DND-41 (cell line): Measurements from ENCODE around the gene DCAF10.

Experiments
- ATAC-seq: fragments of 200-7000 bp; cut with Tn5 transposase; 3 replicates; pipeline ENCODE4 v1.9.1; 2021; ENCODE audit warnings: low read depth; ENCODE audit not compliant: insufficient read depth
- DNase-seq: peaks from one replicate; pipeline ENCODE4 v3.0.0-alpha.2; 2020
- H2AFZ ChIP-seq: 2 replicates; pipeline ENCODE4 v1.6.0; 2012; ENCODE audit warnings: low read depth, low read length
- H3K27ac ChIP-seq: 2 replicates; pipeline ENCODE4 v1.5.1; 2012; ENCODE audit warnings: low read length, inconsistent platforms
- H3K27me3 ChIP-seq: fragments of 200-600 bp; sonication (generic); 2 replicates; pipeline ENCODE4 v1.6.0; 2012; ENCODE audit warnings: low read length, mild to moderate bottlenecking, inconsistent platforms; ENCODE audit not compliant: insufficient read depth, poor library complexity
- H3K36me3 ChIP-seq: 2 replicates; pipeline ENCODE4 v1.5.1; 2012; ENCODE audit warnings: low read length, inconsistent platforms; ENCODE audit not compliant: insufficient read depth
- H3K4me1 ChIP-seq: 2 replicates; pipeline ENCODE4 v1.5.1; 2012; ENCODE audit warnings: mild to moderate bottlenecking, low read length; ENCODE audit not compliant: insufficient read depth
- H3K4me2 ChIP-seq: 2 replicates; pipeline ENCODE4 v1.6.0; 2012; ENCODE audit warnings: mild to moderate bottlenecking, moderate library complexity, low read length, inconsistent platforms; ENCODE audit not compliant: insufficient read depth
- H3K4me3 ChIP-seq, 2 experiments: fragments of 200-600 bp in 1 of 2; shearing (Covaris generic) in 1 of 2; 2 replicates each; pipeline ENCODE4 v1.5.1; 2012 to 2016; ENCODE audit warnings: inconsistent platforms in 2 of 2, low read length in 2 of 2, mild to moderate bottlenecking in 2 of 2, low read depth in 1 of 2, moderate library complexity in 1 of 2
- H3K79me2 ChIP-seq: 2 replicates; pipeline ENCODE4 v1.6.0; 2012; ENCODE audit warnings: low read length, inconsistent platforms; ENCODE audit not compliant: insufficient read depth
- H3K9ac ChIP-seq: 2 replicates; pipeline ENCODE4 v1.6.0; 2012; ENCODE audit warnings: low read depth, mild to moderate bottlenecking, inconsistent platforms, low read length, moderate library complexity
- H3K9me3 ChIP-seq: 2 replicates; pipeline ENCODE4 v1.5.1; 2012; ENCODE audit warnings: low read length, moderate library complexity, mild to moderate bottlenecking, inconsistent platforms; ENCODE audit not compliant: insufficient read depth, severe bottlenecking
- H4K20me1 ChIP-seq: 2 replicates; pipeline ENCODE4 v1.6.0; 2012; ENCODE audit warnings: low read length; ENCODE audit not compliant: insufficient read depth
- CTCF ChIP-seq: IDR thresholded peaks from 2 replicates; pipeline ENCODE4 v1.5.1; 2012; ENCODE audit warnings: borderline replicate concordance, low read length, moderate library complexity, mild to moderate bottlenecking; ENCODE audit not compliant: poor library complexity, severe bottlenecking; ENCODE audit errors: extremely low read depth
- EZH2 ChIP-seq: IDR thresholded peaks from 3 replicates; pipeline ENCODE4 v1.6.1; 2012; ENCODE audit warnings: borderline replicate concordance, low read depth, mild to moderate bottlenecking, moderate library complexity, low read length, inconsistent platforms; ENCODE audit not compliant: severe bottlenecking

Gene DCAF10

GRCh38 chr9:37905131-37905505, 104.5 kb downstream of the DCAF10 start:
- H3K27me3 ChIP-seq: no peaks in the 10 kb centered on the region
- H3K4me2 ChIP-seq: peak overlapping the region; percentile 83
- H2AFZ ChIP-seq: peak overlapping the region; percentile 87
- H3K4me3 ChIP-seq: peak overlapping the region; percentile 62 to 63; a peak in 3 of 4 replicates
- H3K36me3 ChIP-seq: peaks cover 4% of the 10 kb centered on the region; the same call in 1 of the 2 replicates
- no peaks in the 10 kb centered on the region for H3K9me3 ChIP-seq
- DNase-seq (no peak), ATAC-seq (no peak)
- H4K20me1 ChIP-seq: no peaks in the 10 kb centered on the region
- H3K9ac ChIP-seq: peak overlapping the region; percentile 69
- H3K27ac ChIP-seq: peak overlapping the region; percentile 77
- TF ChIP-seq EZH2 (no peak), CTCF (no peak)
- H3K4me1 ChIP-seq: peaks cover 31% of the 10 kb centered on the region
- H3K79me2 ChIP-seq: peaks cover 46% of the 10 kb centered on the region

DNA sequence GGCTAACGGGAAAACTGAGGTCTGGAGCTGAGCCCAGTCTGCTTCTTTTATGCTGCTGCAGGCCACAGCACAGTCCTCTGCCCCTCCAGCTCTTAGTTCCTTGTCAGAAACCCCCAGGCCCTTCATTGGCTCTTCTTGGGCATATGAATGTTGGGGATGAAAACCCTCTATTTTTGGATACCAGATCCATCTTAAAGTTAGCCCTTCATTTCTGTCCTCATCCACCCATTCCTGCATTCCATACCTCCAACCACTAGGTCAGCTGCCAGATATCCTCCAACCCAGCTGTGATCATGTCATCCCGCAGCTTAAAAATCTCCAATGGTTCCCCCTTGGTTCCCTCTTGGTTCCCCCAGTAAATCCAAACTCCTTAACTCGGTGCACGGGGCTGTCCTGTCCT, 105.2 kb downstream of the DCAF10 start:
- H3K27me3 ChIP-seq: no peaks in the 10 kb centered on the region
- TF ChIP-seq EZH2 (no peak), CTCF (no peak)
- no peaks in the 10 kb centered on the region for H4K20me1 ChIP-seq
- no peaks in the 10 kb centered on the region for H3K9me3 ChIP-seq
- no peak for ATAC-seq
- DNase-seq: no peak
- no peak overlapping the region for H3K9ac ChIP-seq
- no peak overlapping the region for H3K27ac ChIP-seq
- H3K4me1 ChIP-seq: peaks cover 31% of the 10 kb centered on the region
- H3K4me3 ChIP-seq: no peak overlapping the region
- no peaks in the 10 kb centered on the region for H3K36me3 ChIP-seq
- no peak overlapping the region for H3K4me2 ChIP-seq
- H3K79me2 ChIP-seq: peaks cover 40% of the 10 kb centered on the region
- H2AFZ ChIP-seq: no peak overlapping the region

DNA sequence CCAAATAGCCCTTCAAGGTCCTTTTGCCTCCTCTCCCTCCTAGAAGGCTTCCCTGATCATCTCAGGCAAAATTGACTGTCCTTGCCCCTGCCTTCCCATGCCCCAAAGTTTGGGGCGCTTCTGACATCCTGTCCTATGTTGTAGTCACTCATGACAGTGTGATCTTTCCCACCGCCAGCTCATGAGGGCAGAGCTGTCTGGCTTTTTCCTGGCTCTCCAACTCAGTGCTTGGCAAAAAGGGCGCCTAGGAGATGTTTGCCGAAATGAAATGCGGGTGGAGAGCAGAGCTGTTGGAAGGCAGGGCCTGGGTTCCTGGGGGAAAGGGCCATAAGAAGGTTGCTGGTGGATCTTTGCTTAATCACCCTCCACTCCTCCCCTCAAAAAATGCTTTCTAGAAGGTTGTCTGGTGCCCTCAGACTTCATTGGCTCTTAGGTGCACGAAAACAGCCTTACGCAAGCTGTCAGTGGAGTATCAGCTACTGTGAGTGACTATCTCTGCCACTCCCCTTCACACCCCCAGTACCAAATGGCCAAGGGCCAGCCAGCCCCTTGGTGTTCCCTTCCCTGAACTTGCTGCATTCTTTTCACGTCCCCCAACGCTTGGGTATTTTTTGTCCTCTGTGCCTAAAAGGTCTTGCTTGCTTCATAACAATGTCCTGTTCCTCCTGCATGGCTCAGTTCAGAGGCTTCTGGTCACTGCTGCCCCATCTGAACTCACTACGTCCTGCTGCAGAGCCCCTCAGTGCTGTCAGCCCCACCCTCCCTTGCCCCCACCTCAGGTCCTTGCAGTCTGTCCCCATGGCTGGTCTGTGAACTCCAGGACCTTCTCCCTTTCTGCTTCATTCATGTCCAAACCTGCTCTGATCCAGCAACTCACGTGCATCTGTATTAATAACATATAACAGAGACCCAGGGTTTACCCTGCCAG, 106.0 kb downstream of the DCAF10 start:
- H3K4me3 ChIP-seq: no peak overlapping the region
- H2AFZ ChIP-seq: no peak overlapping the region
- no peak overlapping the region for H3K9ac ChIP-seq
- H3K4me1 ChIP-seq: peaks cover 30% of the 10 kb centered on the region
- H3K27ac ChIP-seq: no peak overlapping the region
- no peak for TF ChIP-seq EZH2
- no peak for TF ChIP-seq CTCF
- H3K27me3 ChIP-seq: no peaks in the 10 kb centered on the region
- H3K79me2 ChIP-seq: peaks cover 33% of the 10 kb centered on the region
- H3K36me3 ChIP-seq: no peaks in the 10 kb centered on the region
- no peak overlapping the region for H3K4me2 ChIP-seq
- no peaks in the 10 kb centered on the region for H3K9me3 ChIP-seq
- no peaks in the 10 kb centered on the region for H4K20me1 ChIP-seq
- ATAC-seq (no peak), DNase-seq (no peak)
